Body of pancreas (tissue), 4 donors: ENCODE data around the gene ATXN1.

Experiments
- CTCF ChIP-seq, 7 experiments: fragments of 450-650 bp in 4 of 7; fragments of 200-600 bp in 3 of 7; sonication (generic) in 3 of 7; IDR thresholded peaks; one replicate each; pipeline ENCODE4 v1.5.1; 2016 to 2019; ENCODE audit warnings: antibody characterized with exemption in 7 of 7
- POLR2A ChIP-seq, 3 donors: fragments of 450-650 bp; IDR thresholded peaks; one replicate each; pipeline ENCODE4 v1.6.1; 2016; ENCODE audit warnings: antibody characterized with exemption in 3 of 3, mild to moderate bottlenecking in 2 of 3

GRCh38 chr6:16533721-16534136, 227.5 kb downstream of the ATXN1 start:
- no peak for TF ChIP-seq POLR2A (IDR thresholded peaks at IDR 0.05)
- no peak for TF ChIP-seq CTCF (IDR thresholded peaks at IDR 0.05)
